Calu3 (cell line): Measurements from ENCODE around the gene DAAM1. TPM values are rescaled to one million over a fixed set of nuclear protein-coding genes. Genes with fewer than 3 reads are reported as not detected.

Experiments
- BruUV-seq: library from RNA; stranded (reverse); fragments of 400-500 nt; replicated peaks from 2 replicates; lab custom pipeline; 2021; lab: Mats Ljungman, UMichigan
- CTCF ChIA-PET: fragments of 300-600 bp; sonication (Branson Sonifier 250); formaldehyde crosslinking; loops from one replicate; lab custom pipeline; 2022; ENCODE audit warnings: antibody characterized with exemption; lab: Charles Lee
- DNase-seq: peaks from one replicate; pipeline ENCODE4 v3.0.0; 2022
- H3K27ac Mint-ChIP-seq: one replicate; pipeline ENCODE4 v1.8.0; 2022; ENCODE audit warnings: mixed read lengths; ENCODE audit not compliant: unreplicated experiment
- H3K27me3 Mint-ChIP-seq: one replicate; pipeline ENCODE4 v1.8.0; 2022; ENCODE audit warnings: mixed read lengths; ENCODE audit not compliant: unreplicated experiment
- H3K36me3 Mint-ChIP-seq: one replicate; pipeline ENCODE4 v1.8.0; 2022; ENCODE audit warnings: mild to moderate bottlenecking, moderate library complexity, mixed read lengths; ENCODE audit not compliant: insufficient read depth, unreplicated experiment
- H3K4me1 Mint-ChIP-seq: one replicate; pipeline ENCODE4 v1.8.0; 2022; ENCODE audit warnings: mild to moderate bottlenecking, low read depth, mixed read lengths; ENCODE audit not compliant: unreplicated experiment
- H3K4me3 Mint-ChIP-seq: one replicate; pipeline ENCODE4 v1.8.0; 2022; ENCODE audit warnings: mild to moderate bottlenecking, low read depth, moderate library complexity, mixed read lengths; ENCODE audit not compliant: unreplicated experiment
- H3K9me3 Mint-ChIP-seq: one replicate; pipeline ENCODE4 v1.8.0; 2022; ENCODE audit warnings: low read depth, mixed read lengths; ENCODE audit not compliant: unreplicated experiment
- CTCF ChIP-seq: fragments of 200-600 bp; IDR thresholded peaks from one replicate; pipeline ENCODE4 v1.8.0; 2022; ENCODE audit warnings: antibody characterized with exemption; ENCODE audit not compliant: unreplicated experiment
- intact Hi-C: fragments of 100-400 bp; cut with micrococcal nuclease; formaldehyde crosslinking; loops from one replicate; pipeline ENCODE4 v1.10.0; 2022; ENCODE audit not compliant: unreplicated experiment
- total RNA-seq: library from RNA; stranded (reverse); gene quantifications from 2 replicates; pipeline ENCODE4 v1.2.3, GENCODE V29; 2022

DAAM1 gene
- total RNA-seq, 1 experiment from 2014 or later, result 28.9 TPM

- Mint-ChIP-seq H3K4me1 (no peaks in the 10 kb centered on the region), H3K27ac (no peak overlapping the region), H3K9me3 (no peaks in the 10 kb centered on the region), H3K27me3 (no peaks in the 10 kb centered on the region), H3K36me3 (no peaks in the 10 kb centered on the region), H3K4me3 (no peak overlapping the region)
- no peak for DNase-seq
- intact Hi-C loops, result no loop called here
- no TSS peak for BruUV-seq
- TF ChIP-seq CTCF, result no peak
- CTCF ChIA-PET, result no interaction called here
Observed at GRCh38 chr14:59254911-59255545, 66.6 kb downstream of the DAAM1 start.

GRCh38 chr14:59256331-59256730 lies 67.9 kb downstream of the DAAM1 start:
- TF ChIP-seq CTCF, result no peak
- CTCF ChIA-PET, result no interaction called here

GRCh38 chr14:59261334-59261733 lies 72.9 kb downstream of the DAAM1 start:
- BruUV-seq, result no TSS peak
- peaks cover 10% of the 10 kb centered on the region for H3K4me1 Mint-ChIP-seq
- H3K27ac Mint-ChIP-seq, result no peak overlapping the region
- CTCF ChIA-PET, result no interaction called here
- no peak overlapping the region for H3K4me3 Mint-ChIP-seq
- intact Hi-C loops, result no loop called here
- peaks cover 2% of the 10 kb centered on the region for H3K9me3 Mint-ChIP-seq
- no peaks in the 10 kb centered on the region for H3K36me3 Mint-ChIP-seq
- no peak for DNase-seq
- no peaks in the 10 kb centered on the region for H3K27me3 Mint-ChIP-seq
- TF ChIP-seq CTCF, result no peak

More at GRCh38 chr14:59256331-59256730, 67.9 kb downstream of the DAAM1 start:
- Mint-ChIP-seq H3K9me3 (no peaks in the 10 kb centered on the region), H3K27me3 (no peaks in the 10 kb centered on the region), H3K27ac (no peak overlapping the region), H3K36me3 (no peaks in the 10 kb centered on the region), H3K4me1 (no peaks in the 10 kb centered on the region), H3K4me3 (no peak overlapping the region)
- DNase-seq, result no peak
- no TSS peak for BruUV-seq
- intact Hi-C loops, result no loop called here

- intact Hi-C loops, result no loop called here
- CTCF ChIA-PET, result no interaction called here
- Mint-ChIP-seq H3K9me3 (peaks cover 2% of the 10 kb centered on the region), H3K4me1 (peaks cover 12% of the 10 kb centered on the region), H3K36me3 (peaks cover 2% of the 10 kb centered on the region), H3K27me3 (no peaks in the 10 kb centered on the region), H3K27ac (no peak overlapping the region), H3K4me3 (no peak overlapping the region)
- no TSS peak for BruUV-seq
- no peak for TF ChIP-seq CTCF
- DNase-seq, result no peak
Observed at GRCh38 chr14:59262717-59263454, 74.4 kb downstream of the DAAM1 start.
